K562 (cell line): Measurements from ENCODE around the gene HAUS3. TPM values are rescaled to one million over a fixed set of nuclear protein-coding genes. Genes with fewer than 3 reads are reported as not detected.

ENCODE experiments used
- ATAC-seq: fragments of 200-7000 bp; cut with Tn5 transposase; 3 replicates; pipeline ENCODE4 v1.9.1; 2020; ENCODE audit warnings: moderate library complexity
- BruUV-seq: library from RNA; stranded (reverse); fragments of 400-500 nt; replicated peaks from 2 replicates; lab custom pipeline; 2021; lab: Mats Ljungman, UMichigan
- CTCF ChIA-PET: fragments of 300-600 bp; formaldehyde crosslinking; extraction: SDS; loops from one replicate; lab custom pipeline; 2021; ENCODE audit warnings: low intra/inter-chr PET ratio; lab: Yijun Ruan, JAX
- POLR2A ChIA-PET: fragments of 300-600, 350-650 bp; sonication (Branson Sonifier 250); formaldehyde crosslinking; extraction: SDS; loops from one replicate; lab custom pipeline; 2021; ENCODE audit warnings: antibody characterized with exemption, inconsistent platforms; lab: Yijun Ruan, JAX
- DNase-seq, 4 experiments: peaks; one replicate each; pipeline versions ENCODE4 v3.0.0 to v3.0.0-alpha.2; 2011 to 2018; ENCODE audit warnings: low spot score in 3 of 4, mixed read lengths in 3 of 4; ENCODE audit errors: extremely low read depth in 1 of 4
- FAIRE-seq: peaks from 2 replicates; lab custom pipeline; 2011; peaks lifted over from hg19 to GRCh38; lab: Jason Lieb, UNC
- H2AFZ ChIP-seq: 2 replicates; pipeline ENCODE4 v1.6.0; 2011; ENCODE audit warnings: low read depth, low read length, control low read depth, inconsistent platforms
- H3K27ac ChIP-seq: fragments of 200-600 bp; 3 replicates; pipeline ENCODE4 v1.8.0; 2011; ENCODE audit warnings: low read depth, mild to moderate bottlenecking, control low read depth, inconsistent platforms, low read length, moderate library complexity, mixed read lengths; ENCODE audit errors: extremely low read depth
- H3K27me3 ChIP-seq, 2 experiments: fragments of 300-600 bp in 1 of 2; 2 replicates in 1 of 2; 3 replicates in 1 of 2; pipeline versions ENCODE4 v1.6.0 to v1.8.0; 2011; ENCODE audit warnings: inconsistent platforms in 2 of 2, low read length in 2 of 2, mild to moderate bottlenecking in 1 of 2, mixed read lengths in 1 of 2, moderate library complexity in 1 of 2; ENCODE audit not compliant: control insufficient read depth in 2 of 2, insufficient read depth in 2 of 2
- H3K36me3 ChIP-seq: fragments of 300-600 bp; 3 replicates; pipeline ENCODE4 v1.8.0; 2011; ENCODE audit warnings: mild to moderate bottlenecking, low read length, inconsistent platforms; ENCODE audit not compliant: control insufficient read depth, insufficient read depth
- H3K4me1 ChIP-seq, 2 experiments: fragments of 200-600 bp in 1 of 2; replicated peaks in 1 of 2; 2 replicates in 1 of 2; 3 replicates in 1 of 2; pipeline versions ENCODE4 v1.5.1 to v1.8.0; 2011; ENCODE audit warnings: inconsistent platforms in 2 of 2, low read length in 2 of 2, mild to moderate bottlenecking in 1 of 2, mixed read lengths in 1 of 2, moderate library complexity in 1 of 2; ENCODE audit not compliant: control insufficient read depth in 2 of 2, insufficient read depth in 2 of 2
- H3K4me2 ChIP-seq: 2 replicates; pipeline ENCODE4 v1.6.1; 2011; ENCODE audit warnings: low read length, control low read depth, inconsistent platforms, mixed read lengths; ENCODE audit not compliant: insufficient read depth
- H3K4me3 ChIP-seq: fragments of 200-600 bp; sonication (generic), shearing (Covaris generic); 2 replicates; pipeline ENCODE4 v1.5.1; 2016; ENCODE audit warnings: control low read depth, inconsistent platforms
- H3K79me2 ChIP-seq: fragments of 200-600 bp; 3 replicates; pipeline ENCODE4 v1.8.0; 2011; ENCODE audit warnings: low read length, inconsistent platforms; ENCODE audit not compliant: control insufficient read depth, insufficient read depth
- H3K9ac ChIP-seq, 2 experiments: 2 replicates each; pipeline versions ENCODE4 v1.6.0 to v1.6.1; 2011; ENCODE audit warnings: low read depth in 2 of 2, low read length in 2 of 2, control low read depth in 1 of 2, inconsistent platforms in 1 of 2, mild to moderate bottlenecking in 1 of 2, mixed read lengths in 1 of 2; ENCODE audit not compliant: insufficient read depth in 1 of 2
- H3K9me1 ChIP-seq: one replicate; pipeline ENCODE4 v1.6.0; 2011; ENCODE audit warnings: inconsistent platforms, mild to moderate bottlenecking, low read length, moderate library complexity; ENCODE audit not compliant: control insufficient read depth, insufficient read depth
- H3K9me3 ChIP-seq: replicated peaks from 2 replicates; pipeline ENCODE4 v1.5.1; 2011; ENCODE audit warnings: low read depth, low read length, inconsistent platforms; ENCODE audit not compliant: control insufficient read depth, insufficient read depth
- H4K20me1 ChIP-seq: replicated peaks from 2 replicates; pipeline ENCODE4 v1.6.1; 2011; ENCODE audit warnings: low read length, inconsistent platforms, mixed read lengths; ENCODE audit not compliant: control insufficient read depth, insufficient read depth
- LCOR ChIP-seq: sonication (generic); formaldehyde crosslinking; IDR thresholded peaks from 2 replicates; pipeline ENCODE4 v1.8.0; 2022; ENCODE audit warnings: mild to moderate bottlenecking, missing genetic modification reagents
- PHB2 ChIP-seq: fragments of 450-650 bp; IDR thresholded peaks from 2 replicates; pipeline ENCODE4 v1.6.1; 2017; ENCODE audit warnings: low read depth
- PRDM10 ChIP-seq: fragments of 450-650 bp; IDR thresholded peaks from 2 replicates; pipeline ENCODE4 v1.6.1; 2018; ENCODE audit not compliant: partially characterized antibody
- WGBS: fragments of 100-300 bp; shearing (Covaris generic); methylation state at CpG from one replicate; pipeline ENCODE4 v1.1.6; 2016; ENCODE audit warnings: low coverage, mixed read lengths; ENCODE audit not compliant: insufficient coverage; ENCODE audit errors: missing lambda C conversion rate; 5-methylcytosine and 5-hydroxymethylcytosine counted together
- in situ Hi-C: fragments of 300-500 bp; cut with MboI; formaldehyde crosslinking; loops from 4 replicates; pipeline ENCODE4 v1.15.0; 2018; ENCODE audit warnings: inconsistent platforms, mixed read lengths
- intact Hi-C: fragments of 100-400 bp; cut with micrococcal nuclease; formaldehyde crosslinking; loops from 2 replicates; pipeline ENCODE4 v1.14.2; 2022
- polyA plus RNA-seq, 8 experiments: library from polyadenylated mRNA; depleted of rRNA in 4 of 8; stranded (reverse) in 5 of 8; unstranded in 3 of 8; fragments of >200 nt; fragmentation: Nextera tagmentation in 2 of 8; fragmentation: Illumina TruSeq in 1 of 8; extraction: Ambion mirVana in 2 of 8; extraction: Trizol in 1 of 8; gene quantifications; 2 replicates each; pipeline versions ENCODE4 v1.2.1 to v1.2.3, GENCODE V29; 2011 to 2014; ENCODE audit warnings: inconsistent platforms in 1 of 8, missing spikeins in 1 of 8
- total RNA-seq, 7 experiments: library from RNA; depleted of rRNA in 6 of 7; stranded (reverse); fragments of >200 nt in 6 of 7; fragmentation: Illumina TruSeq in 2 of 7; extraction: Trizol in 2 of 7; gene quantifications; 2 replicates each; pipeline versions ENCODE4 v1.2.1 to v1.2.3, GENCODE V29; 2011 to 2021; ENCODE audit warnings: low replicate concordance in 1 of 7

Gene HAUS3
- total and polyA plus RNA-seq, 9 of the 15 experiments (the other 6 are each of a cell fraction or from before 2014, with no cell fraction given): 8.9 to 25.7 (median 21.5) TPM

DNA sequence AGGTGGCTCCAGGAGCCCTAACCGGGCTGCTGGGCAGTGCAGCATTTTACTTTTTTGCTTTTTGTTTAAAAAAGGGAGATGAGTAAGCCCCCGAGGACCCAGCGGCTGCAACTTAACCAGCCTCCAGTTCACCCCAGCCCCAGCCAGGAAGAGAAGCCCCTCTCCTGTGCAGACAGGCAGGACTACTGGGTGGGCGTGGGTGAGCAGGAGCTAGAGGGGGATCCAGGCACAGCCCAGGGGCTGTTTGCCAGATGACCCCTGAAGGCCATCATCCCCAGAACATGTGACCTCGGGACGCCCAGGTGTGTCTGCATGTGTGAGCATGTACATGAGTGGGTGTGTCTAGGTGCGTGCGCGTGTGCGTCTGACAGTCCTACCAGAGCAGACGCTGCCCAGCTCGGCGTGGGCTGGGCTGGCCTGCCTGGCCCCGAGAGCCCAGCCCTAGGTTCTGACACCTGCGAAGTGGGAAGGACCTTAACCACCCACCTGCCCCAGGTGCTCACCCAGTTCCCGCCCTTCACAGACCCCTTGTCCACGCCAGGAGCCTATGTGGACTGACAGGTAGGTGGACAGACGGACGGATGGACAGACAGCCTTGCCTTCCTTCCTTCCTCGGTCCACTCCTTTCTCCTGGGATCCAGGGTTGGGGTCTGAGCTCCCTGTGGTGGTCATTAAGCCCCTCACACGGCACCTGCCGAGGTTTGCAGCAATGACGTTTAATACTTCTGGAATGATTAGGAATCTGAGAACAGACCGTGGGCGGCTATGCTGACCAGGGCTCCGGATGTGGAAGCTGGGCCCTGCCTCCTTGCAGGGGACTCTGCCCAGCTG is 7.8 kb upstream of the HAUS3 start:
- in situ Hi-C loops (no loop called here), intact Hi-C loops (loop anchor here (10.0 kb wide), 1 partner anchor 165 kb away; the partner anchor contains the start of genes CFAP99 and ZFYVE28)
- DNase-seq (no peak), FAIRE-seq (no peak), ATAC-seq (no peak)
- no peak overlapping the region for H3K4me2 ChIP-seq
- peaks cover 0 to 81% of the 10 kb centered on the region in 2 experiments; a peak in 3 of 5 replicates for H3K4me1 ChIP-seq
- no peaks in the 10 kb centered on the region; the same call in 1 of the 2 replicates for H4K20me1 ChIP-seq
- H3K9ac ChIP-seq: no peak overlapping the region
- no peaks in the 10 kb centered on the region for H3K27me3 ChIP-seq
- 72% methylated on average over 20 of the region's 26 CpGs for WGBS
- POLR2A ChIA-PET: interaction anchor here (1.4 to 2.4 kb wide), 3 partner anchors 10 to 15 kb away, joined by 3 to 9 read pairs (median 7); partner anchors contain the start of gene MXD4
- no peak overlapping the region for H3K27ac ChIP-seq
- no peak overlapping the region for H3K4me3 ChIP-seq
- BruUV-seq: no TSS peak
- TF ChIP-seq LCOR (CRISPR knock-in tag) (no peak), PRDM10 (no peak), PHB2 (no peak)
- H3K9me1 ChIP-seq: no peaks in the 10 kb centered on the region
- no peaks in the 10 kb centered on the region for H3K36me3 ChIP-seq
- CTCF ChIA-PET: no interaction called here
- no peak overlapping the region for H2AFZ ChIP-seq
- no peaks in the 10 kb centered on the region for H3K9me3 ChIP-seq
- H3K79me2 ChIP-seq: no peaks in the 10 kb centered on the region
